ENCODE measurements around the gene MRM2. TPM values are rescaled to one million over a fixed set of nuclear protein-coding genes. Genes with fewer than 3 reads are reported as not detected.
A peak's percentile ranks its signal among the peaks of the same experiment; 100 is the strongest.

The MRM2 gene
- total RNA-seq, 1 experiment from 2014 or later: 38.9 TPM

DNA sequence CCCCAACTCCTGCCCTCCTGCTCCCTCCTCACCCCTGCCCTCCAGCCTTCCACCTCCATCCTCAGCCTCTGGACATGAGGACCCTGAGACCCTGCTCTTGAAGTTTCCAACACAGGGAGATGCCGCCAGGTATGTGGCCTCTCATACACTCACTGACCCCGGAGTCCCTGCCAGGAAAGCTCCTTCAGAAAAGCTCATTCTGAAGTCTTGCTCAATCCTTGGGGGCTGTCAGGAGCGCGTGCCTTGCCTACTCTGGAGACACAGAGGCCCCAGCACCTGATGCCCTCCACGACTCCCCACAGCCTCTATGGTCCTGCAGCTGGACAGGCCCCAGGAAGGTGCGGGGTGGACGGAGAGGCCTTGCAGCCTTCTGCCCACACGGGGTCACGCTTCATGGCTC, 11.0 kb upstream of the MRM2 start:
- ATAC-seq (no peak), DNase-seq (ENCODE audit: low spot score) (no peak)
- Mint-ChIP-seq H3K27me3 (ENCODE audit: low read depth) (no peaks in the 10 kb centered on the region), H3K27ac (peak overlapping the region; percentile 53; the same call in 1 of the 2 replicates), H3K4me3 (no peak overlapping the region), H3K4me1 (no peaks in the 10 kb centered on the region), H3K36me3 (peaks cover 17% of the 10 kb centered on the region), H3K9me3 (no peaks in the 10 kb centered on the region)
- no peak for TF ChIP-seq JAZF1 (CRISPR knock-in tag; IDR thresholded peaks at IDR 0.05)
- no peak for TF ChIP-seq FOXP4 (CRISPR knock-in tag; IDR thresholded peaks at IDR 0.05)
- TF ChIP-seq RELA (CRISPR knock-in tag; IDR thresholded peaks at IDR 0.05; ENCODE audit: borderline replicate concordance): no peak
- TF ChIP-seq, protein P1, sequence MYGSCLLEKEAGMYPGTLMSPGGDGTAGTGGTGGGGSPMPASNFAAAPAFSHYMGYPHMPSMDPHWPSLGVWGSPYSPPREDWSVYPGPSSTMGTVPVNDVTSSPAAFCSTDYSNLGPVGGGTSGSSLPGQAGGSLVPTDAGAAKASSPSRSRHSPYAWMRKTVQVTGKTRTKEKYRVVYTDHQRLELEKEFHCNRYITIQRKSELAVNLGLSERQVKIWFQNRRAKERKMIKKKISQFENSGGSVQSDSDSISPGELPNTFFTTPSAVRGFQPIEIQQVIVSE (CRISPR knock-in tag; IDR thresholded peaks at IDR 0.05; ENCODE audit: borderline replicate concordance): no peak
- no peak for TF ChIP-seq MXD4 (CRISPR knock-in tag; IDR thresholded peaks at IDR 0.05; ENCODE audit: borderline replicate concordance)
- no peak for TF ChIP-seq SOX15 (CRISPR knock-in tag; IDR thresholded peaks at IDR 0.05)
- no peak for TF ChIP-seq ZNF219 (CRISPR knock-in tag; IDR thresholded peaks at IDR 0.05; ENCODE audit: borderline replicate concordance)
- CTCF ChIA-PET: no interaction called here
- POLR2A ChIA-PET: no interaction called here

DNA sequence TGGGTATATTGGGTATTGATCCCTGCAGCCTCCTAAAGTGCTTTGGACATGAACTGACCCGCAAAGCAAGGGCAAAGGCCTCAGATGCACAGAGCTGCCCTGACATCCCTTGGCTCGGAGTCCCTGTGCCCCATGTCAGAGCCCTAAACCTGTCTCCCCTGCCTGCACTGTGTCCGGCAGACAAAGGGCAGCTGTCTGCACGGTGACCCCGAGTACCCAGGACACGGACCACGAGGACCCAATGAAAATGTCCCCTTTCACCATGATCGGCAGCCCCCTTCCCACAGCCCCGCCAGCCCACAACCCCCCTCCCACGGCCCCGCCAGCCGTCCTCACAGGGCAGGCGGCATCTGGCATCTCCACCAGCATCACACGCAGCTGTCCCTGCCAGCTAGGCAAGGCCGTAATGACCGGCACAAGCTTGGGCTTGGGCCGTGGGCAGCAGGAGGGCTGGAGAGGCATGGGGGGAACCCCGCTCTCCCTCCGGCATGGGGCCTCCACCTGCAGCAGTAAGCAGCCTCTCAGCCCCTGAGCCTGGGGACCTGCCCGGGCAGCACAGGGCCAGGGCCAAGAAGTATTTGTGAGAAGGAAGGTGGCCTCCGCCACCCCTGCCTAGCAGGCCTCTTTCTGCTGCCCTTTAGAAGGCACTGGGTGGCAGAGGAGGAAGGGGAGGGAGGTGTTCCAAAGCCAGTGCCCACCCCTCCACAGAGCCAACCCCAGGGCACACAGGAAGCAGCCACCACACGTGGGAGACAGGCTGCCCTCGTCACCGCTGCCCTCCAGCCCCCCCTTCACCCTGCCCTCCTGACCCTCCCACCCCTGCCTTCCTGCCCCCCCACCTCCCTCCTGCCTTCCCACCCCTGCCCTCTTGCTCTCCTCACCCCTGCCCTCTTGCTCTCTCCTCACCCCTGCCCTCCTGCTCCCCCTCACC, 10.1 kb upstream of the MRM2 start:
- no peaks in the 10 kb centered on the region for H3K9me3 Mint-ChIP-seq
- POLR2A ChIA-PET: interaction anchor here (0.5 kb wide), 1 partner anchor 65 kb away, joined by 3 read pairs; no protein-coding TSS in a partner anchor
- no peaks in the 10 kb centered on the region for H3K27me3 Mint-ChIP-seq (ENCODE audit: low read depth)
- no peak overlapping the region for H3K27ac Mint-ChIP-seq
- no peak for DNase-seq (ENCODE audit: low spot score)
- H3K4me1 Mint-ChIP-seq: no peaks in the 10 kb centered on the region
- TF ChIP-seq FOXP1 (CRISPR knock-in tag; IDR thresholded peaks at IDR 0.05; ENCODE audit: borderline replicate concordance): peak; percentile 56; the same call in 1 of the 2 replicates
- TF ChIP-seq, protein P2, sequence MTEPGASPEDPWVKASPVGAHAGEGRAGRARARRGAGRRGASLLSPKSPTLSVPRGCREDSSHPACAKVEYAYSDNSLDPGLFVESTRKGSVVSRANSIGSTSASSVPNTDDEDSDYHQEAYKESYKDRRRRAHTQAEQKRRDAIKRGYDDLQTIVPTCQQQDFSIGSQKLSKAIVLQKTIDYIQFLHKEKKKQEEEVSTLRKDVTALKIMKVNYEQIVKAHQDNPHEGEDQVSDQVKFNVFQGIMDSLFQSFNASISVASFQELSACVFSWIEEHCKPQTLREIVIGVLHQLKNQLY (CRISPR knock-in tag; IDR thresholded peaks at IDR 0.05): no peak
- H3K4me3 Mint-ChIP-seq: no peak overlapping the region
- ATAC-seq: no peak
- peaks cover 14% of the 10 kb centered on the region for H3K36me3 Mint-ChIP-seq
- CTCF ChIA-PET: no interaction called here

DNA sequence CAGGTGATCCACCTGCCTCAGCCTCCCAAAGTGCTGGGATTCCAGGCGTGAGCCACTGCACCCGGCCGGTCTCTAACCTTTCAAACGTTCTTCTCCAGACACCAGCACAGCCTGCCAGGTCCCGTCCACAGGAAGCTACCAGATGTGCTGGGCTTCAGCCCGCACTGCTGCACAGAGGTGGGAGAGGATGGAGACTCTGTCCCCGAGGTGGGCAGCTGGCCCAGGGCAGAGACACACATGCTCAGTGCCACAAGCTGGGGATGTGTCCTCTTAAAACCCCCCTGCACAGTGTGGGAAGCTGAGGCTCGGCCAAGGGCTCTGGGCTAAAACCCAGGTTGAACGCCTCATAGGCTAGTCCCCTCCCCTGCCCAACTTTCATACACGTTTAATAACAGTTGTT, 9.4 kb upstream of the MRM2 start:
- Mint-ChIP-seq H3K27ac (no peak overlapping the region), H3K27me3 (ENCODE audit: low read depth) (no peaks in the 10 kb centered on the region), H3K4me3 (no peak overlapping the region), H3K4me1 (no peaks in the 10 kb centered on the region; the same call in 1 of the 2 replicates), H3K36me3 (peaks cover 12% of the 10 kb centered on the region), H3K9me3 (no peaks in the 10 kb centered on the region)
- CTCF ChIA-PET: no interaction called here
- ATAC-seq: no peak
- POLR2A ChIA-PET: interaction anchor here (0.5 kb wide), 1 partner anchor 65 kb away, joined by 3 read pairs; no protein-coding TSS in a partner anchor
- DNase-seq (ENCODE audit: low spot score): no peak
- TF ChIP-seq ETV6 (CRISPR knock-in tag; IDR thresholded peaks at IDR 0.05) (no peak), CTCF (IDR thresholded peaks at IDR 0.05) (no peak), ZNF263 (CRISPR knock-in tag; IDR thresholded peaks at IDR 0.05; ENCODE audit: low read depth) (no peak), CREM (CRISPR knock-in tag; IDR thresholded peaks at IDR 0.05) (no peak), USF1 (CRISPR knock-in tag; IDR thresholded peaks at IDR 0.05) (no peak), E2F5 (CRISPR knock-in tag; IDR thresholded peaks at IDR 0.05) (no peak), TCF7 (CRISPR knock-in tag; IDR thresholded peaks at IDR 0.05; ENCODE audit: low read depth) (no peak), ZSCAN18 (CRISPR knock-in tag; IDR thresholded peaks at IDR 0.05) (no peak), TEAD4 (CRISPR knock-in tag; IDR thresholded peaks at IDR 0.05) (no peak), PREB (CRISPR knock-in tag; IDR thresholded peaks at IDR 0.05; ENCODE audit: borderline replicate concordance) (no peak), CBFB (CRISPR knock-in tag; IDR thresholded peaks at IDR 0.05; ENCODE audit: low read depth) (no peak), GRHL2 (CRISPR knock-in tag; IDR thresholded peaks at IDR 0.05; ENCODE audit: insufficient replicate concordance, severe bottlenecking) (no peak)

All from WTC11 (cell line).